ENCODE results near the gene AOPEP.

The AOPEP gene

GRCh38 chr9:95120781-95121370 is 394.4 kb downstream of the AOPEP start:
- no peak for ATAC-seq (replicated peaks)
- H3K4me1 Mint-ChIP-seq (ENCODE audit: low read depth in 2 of 2) = no peaks in the 10 kb centered on the region
- H3K9me3 Mint-ChIP-seq = no peaks in the 10 kb centered on the region
- H3K27ac Mint-ChIP-seq = no peak overlapping the region
- peaks cover 3% of the 10 kb centered on the region for H3K36me3 Mint-ChIP-seq (ENCODE audit: insufficient read depth)
- H3K4me3 Mint-ChIP-seq = no peak overlapping the region
- no peaks in the 10 kb centered on the region for H3K27me3 Mint-ChIP-seq
- DNase-seq = no peak

- Mint-ChIP-seq H3K27ac (peak overlapping the region in 1 of 2 donors; percentile 44), H3K27me3 (no peaks in the 10 kb centered on the region), H3K9me3 (no peaks in the 10 kb centered on the region), H3K4me1 (ENCODE audit: low read depth in 2 of 2) (no peaks in the 10 kb centered on the region), H3K4me3 (no peak overlapping the region), H3K36me3 (ENCODE audit: insufficient read depth) (peaks cover 3% of the 10 kb centered on the region)
- DNase-seq (no peak), ATAC-seq (replicated peaks) (no peak)
Measured at GRCh38 chr9:95124582-95125367, 398.3 kb downstream of the AOPEP start.

GRCh38 chr9:95125652-95126051 is 399.2 kb downstream of the AOPEP start:
- Mint-ChIP-seq H3K4me3 (no peak overlapping the region), H3K4me1 (ENCODE audit: low read depth in 2 of 2) (no peaks in the 10 kb centered on the region), H3K27ac (no peak overlapping the region), H3K9me3 (no peaks in the 10 kb centered on the region), H3K36me3 (ENCODE audit: insufficient read depth) (peaks cover 3% of the 10 kb centered on the region), H3K27me3 (no peaks in the 10 kb centered on the region)
- DNase-seq (no peak), ATAC-seq (replicated peaks) (no peak)

DNA sequence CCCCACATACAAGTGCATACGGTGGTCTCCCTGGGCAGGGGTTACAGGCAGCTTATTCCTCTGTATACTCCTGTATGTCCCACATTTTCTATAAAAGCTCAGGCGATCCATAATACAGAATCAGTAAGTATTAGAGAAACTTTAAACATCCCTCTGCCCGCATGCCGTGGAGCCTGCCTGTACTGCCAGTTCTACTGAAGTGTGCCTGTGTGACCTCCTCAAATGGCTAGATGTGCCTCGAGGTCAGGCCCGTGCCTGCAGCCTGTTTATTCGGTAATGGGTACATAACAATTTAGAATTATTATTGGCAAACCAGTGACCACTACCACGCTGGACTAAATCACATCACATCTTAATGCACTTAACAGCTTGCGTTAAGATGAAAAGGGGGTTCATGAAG is 400.2 kb downstream of the AOPEP start:
- no peaks in the 10 kb centered on the region for H3K4me1 Mint-ChIP-seq (ENCODE audit: low read depth in 2 of 2)
- H3K36me3 Mint-ChIP-seq (ENCODE audit: insufficient read depth) = peaks cover 3% of the 10 kb centered on the region
- DNase-seq (no peak), ATAC-seq (replicated peaks) (no peak)
- H3K4me3 Mint-ChIP-seq = no peak overlapping the region
- no peaks in the 10 kb centered on the region for H3K9me3 Mint-ChIP-seq
- H3K27me3 Mint-ChIP-seq = no peaks in the 10 kb centered on the region
- H3K27ac Mint-ChIP-seq = no peak overlapping the region

DNA sequence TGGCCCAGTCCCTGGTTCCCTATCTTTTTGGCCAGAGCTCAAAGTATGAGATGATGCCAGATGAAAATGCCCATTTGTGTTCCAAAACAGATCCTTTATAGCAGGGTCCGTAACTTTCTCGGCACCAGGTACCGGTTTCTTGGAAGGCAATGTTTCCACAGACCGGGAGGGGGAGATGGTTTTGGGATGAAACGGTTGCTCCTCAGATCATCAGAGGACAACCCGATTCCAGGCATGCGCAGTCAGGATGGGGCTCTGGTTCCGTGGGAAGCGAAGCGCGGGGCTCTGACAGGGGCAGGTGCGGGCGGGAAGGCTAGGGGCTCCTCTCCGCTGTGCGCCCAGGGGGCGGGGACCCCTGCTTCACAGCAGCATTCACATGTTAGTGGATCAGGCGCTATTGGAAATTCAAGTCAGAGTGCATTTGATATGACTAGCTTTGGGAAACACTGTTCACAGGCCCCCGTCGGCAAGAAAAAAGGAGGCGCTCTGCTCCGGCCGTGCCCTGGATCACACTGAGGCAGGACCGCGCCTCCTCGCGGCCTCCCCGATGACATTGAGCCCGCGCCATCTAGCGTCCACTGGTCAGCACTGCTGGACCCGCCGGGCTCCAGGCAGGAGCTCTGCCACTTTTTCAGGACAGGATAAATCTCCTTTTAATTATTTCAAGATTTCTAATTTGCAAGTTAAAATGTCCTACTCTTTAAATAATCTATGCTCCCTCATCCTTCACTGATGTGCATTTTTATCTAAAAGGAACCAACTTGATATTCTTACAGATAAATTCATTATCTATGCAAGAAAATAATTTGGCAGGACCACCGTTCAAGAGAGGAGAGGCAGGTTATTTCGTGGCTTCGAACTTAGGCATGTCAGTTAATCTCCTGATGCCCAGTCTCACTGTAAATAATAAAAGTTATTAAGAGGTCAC is 401.0 kb downstream of the AOPEP start:
- DNase-seq = peak; percentile 50 to 62 (median 53)
- no peaks in the 10 kb centered on the region for H3K4me1 Mint-ChIP-seq (ENCODE audit: low read depth in 2 of 2)
- ATAC-seq (replicated peaks) = peak; percentile 84
- H3K27me3 Mint-ChIP-seq = no peaks in the 10 kb centered on the region
- no peaks in the 10 kb centered on the region for H3K9me3 Mint-ChIP-seq
- no peak overlapping the region for H3K27ac Mint-ChIP-seq
- peaks cover 3% of the 10 kb centered on the region for H3K36me3 Mint-ChIP-seq (ENCODE audit: insufficient read depth)
- H3K4me3 Mint-ChIP-seq = no peak overlapping the region

DNA sequence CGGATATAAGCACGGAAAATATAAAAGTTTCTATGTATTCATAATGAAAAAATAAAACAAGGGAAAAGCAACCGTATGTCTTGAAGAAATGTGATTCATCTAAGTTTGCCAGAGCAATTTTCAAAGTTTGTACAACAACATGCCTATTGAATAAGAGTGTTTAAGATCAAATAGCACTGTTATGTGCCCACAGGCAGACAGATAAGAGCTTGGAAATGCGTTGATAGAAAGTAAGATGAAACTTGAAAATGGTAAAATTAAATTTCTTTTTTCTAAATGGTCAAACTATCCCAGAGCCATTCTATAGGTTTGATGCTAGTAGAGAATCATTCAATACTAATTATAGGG is 401.7 kb downstream of the AOPEP start:
- Mint-ChIP-seq H3K4me1 (ENCODE audit: low read depth in 2 of 2) (no peaks in the 10 kb centered on the region), H3K27me3 (no peaks in the 10 kb centered on the region), H3K4me3 (no peak overlapping the region), H3K9me3 (no peaks in the 10 kb centered on the region), H3K27ac (no peak overlapping the region), H3K36me3 (ENCODE audit: insufficient read depth) (peaks cover 3% of the 10 kb centered on the region)
- DNase-seq = no peak
- no peak for ATAC-seq (replicated peaks)

DNA sequence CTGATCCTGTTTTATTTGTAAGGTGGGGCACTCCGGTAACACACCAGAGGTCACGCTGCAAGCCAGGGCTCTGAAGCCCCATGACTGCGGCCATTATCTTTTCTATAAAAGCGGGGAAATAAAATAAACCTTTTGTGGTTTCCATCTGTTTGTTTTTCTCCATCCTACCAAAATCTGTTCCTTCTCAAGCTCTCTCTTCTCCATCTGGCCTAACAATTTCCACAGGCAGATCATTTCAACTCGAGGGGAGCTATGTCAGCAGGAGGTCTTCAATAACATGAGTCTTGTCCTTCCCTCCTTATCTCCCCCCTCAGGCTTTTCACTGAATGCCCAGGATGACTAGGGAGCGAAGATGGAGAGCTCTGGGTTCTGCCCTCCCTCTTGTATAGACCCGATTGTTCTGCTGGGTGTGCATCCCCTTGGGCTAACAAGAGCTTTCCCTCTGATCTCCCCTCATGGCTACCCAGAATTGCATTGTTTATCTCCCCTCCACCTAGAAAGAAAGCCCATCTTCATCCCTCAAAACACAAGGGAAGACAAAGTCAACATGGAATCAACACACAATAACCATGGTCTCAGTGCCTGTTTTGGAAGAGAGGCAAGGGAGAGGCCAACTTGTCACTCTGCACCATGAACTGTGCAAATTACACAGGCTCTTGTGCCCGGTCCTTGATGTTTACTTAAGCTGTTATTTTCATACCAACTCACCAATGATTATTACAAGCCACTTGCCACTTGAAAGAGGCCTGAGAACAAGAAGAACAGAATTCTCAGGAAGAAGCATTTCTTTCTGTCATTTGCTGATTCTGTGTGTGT is 403.2 kb downstream of the AOPEP start:
- H3K9me3 Mint-ChIP-seq = no peaks in the 10 kb centered on the region
- no peaks in the 10 kb centered on the region for H3K4me1 Mint-ChIP-seq (ENCODE audit: low read depth in 2 of 2)
- no peaks in the 10 kb centered on the region for H3K36me3 Mint-ChIP-seq (ENCODE audit: insufficient read depth)
- no peak overlapping the region for H3K4me3 Mint-ChIP-seq
- no peak overlapping the region for H3K27ac Mint-ChIP-seq
- DNase-seq (no peak), ATAC-seq (replicated peaks) (no peak)
- no peaks in the 10 kb centered on the region for H3K27me3 Mint-ChIP-seq

DNA sequence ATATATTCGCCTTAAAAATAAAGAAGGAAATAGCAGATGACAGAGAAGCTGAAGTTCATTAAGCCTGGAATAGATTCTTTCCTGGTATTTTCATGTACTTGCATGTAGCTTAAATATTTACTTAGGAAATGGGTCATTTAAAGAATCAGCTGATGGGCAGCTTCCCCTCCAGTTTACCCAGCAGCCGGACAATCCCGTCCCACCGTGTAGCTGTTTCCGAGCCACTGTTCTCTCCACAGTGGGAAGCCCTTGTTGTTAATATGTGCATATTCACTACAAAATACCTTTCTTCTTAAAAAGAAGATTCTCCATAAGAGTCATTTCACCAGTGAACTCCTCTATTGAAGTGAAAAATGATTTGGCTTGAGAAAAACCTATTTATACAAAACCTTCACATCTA is 404.0 kb downstream of the AOPEP start:
- H3K36me3 Mint-ChIP-seq (ENCODE audit: insufficient read depth) = no peaks in the 10 kb centered on the region
- H3K27me3 Mint-ChIP-seq = no peaks in the 10 kb centered on the region
- DNase-seq (no peak), ATAC-seq (replicated peaks) (no peak)
- H3K4me1 Mint-ChIP-seq (ENCODE audit: low read depth in 2 of 2) = no peaks in the 10 kb centered on the region
- H3K27ac Mint-ChIP-seq = no peak overlapping the region
- H3K4me3 Mint-ChIP-seq = no peak overlapping the region
- no peaks in the 10 kb centered on the region for H3K9me3 Mint-ChIP-seq

- H3K4me1 Mint-ChIP-seq (ENCODE audit: low read depth in 2 of 2) = no peaks in the 10 kb centered on the region
- no peak overlapping the region for H3K27ac Mint-ChIP-seq
- H3K9me3 Mint-ChIP-seq = no peaks in the 10 kb centered on the region
- H3K27me3 Mint-ChIP-seq = no peaks in the 10 kb centered on the region
- ATAC-seq (replicated peaks) (peak; percentile 43), DNase-seq (peak; percentile 30 to 42 (median 38))
- no peaks in the 10 kb centered on the region for H3K36me3 Mint-ChIP-seq (ENCODE audit: insufficient read depth)
- no peak overlapping the region for H3K4me3 Mint-ChIP-seq
Measured at GRCh38 chr9:95131023-95131943, 404.8 kb downstream of the AOPEP start.

DNA sequence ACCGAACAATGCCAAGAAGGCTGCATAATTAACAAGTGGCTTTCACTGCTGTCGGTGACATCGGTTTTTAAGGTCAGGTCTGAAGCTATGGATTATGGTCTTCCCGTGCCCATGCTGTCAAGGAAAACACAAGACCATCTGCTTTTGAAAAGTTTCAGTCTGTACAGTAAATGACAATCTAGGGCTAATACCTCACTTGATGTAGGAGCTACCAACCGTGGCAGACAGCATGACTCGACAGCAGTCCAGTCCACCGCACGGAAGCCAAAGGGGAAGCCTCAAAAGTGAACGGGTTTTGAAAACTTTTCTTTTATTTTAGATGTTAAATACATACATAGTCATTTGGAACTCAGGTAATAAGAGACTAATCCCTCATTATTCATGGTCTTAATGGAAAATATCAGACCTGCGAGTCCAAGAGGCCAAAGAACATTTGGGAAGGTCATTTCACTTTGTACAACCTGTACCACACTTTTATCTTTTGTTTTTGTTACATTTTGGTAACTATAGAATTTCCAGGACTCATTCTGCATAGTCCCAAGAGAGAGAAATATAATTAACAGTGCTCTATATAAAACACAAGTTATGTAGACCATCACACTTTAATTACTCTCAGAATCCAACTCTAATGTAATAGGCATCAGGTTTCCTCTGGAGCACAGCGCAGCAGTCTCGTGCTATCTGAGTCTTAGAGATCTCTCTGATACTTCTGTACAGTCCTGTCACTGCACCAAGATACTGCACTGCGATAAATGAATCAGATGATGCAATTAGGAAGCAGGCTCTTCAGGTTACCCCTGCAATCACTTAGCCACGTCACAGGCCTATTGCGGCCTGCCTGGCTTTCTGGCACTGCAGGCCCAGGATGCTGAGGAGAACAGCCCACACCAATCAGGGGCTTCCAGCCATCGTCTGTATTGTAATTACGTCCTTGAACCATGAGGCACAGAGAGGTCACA is 406.1 kb downstream of the AOPEP start:
- H3K36me3 Mint-ChIP-seq (ENCODE audit: insufficient read depth) = no peaks in the 10 kb centered on the region
- DNase-seq (no peak), ATAC-seq (replicated peaks) (no peak)
- H3K4me3 Mint-ChIP-seq = no peak overlapping the region
- H3K27ac Mint-ChIP-seq = no peak overlapping the region
- no peaks in the 10 kb centered on the region for H3K9me3 Mint-ChIP-seq
- no peaks in the 10 kb centered on the region for H3K27me3 Mint-ChIP-seq
- no peaks in the 10 kb centered on the region for H3K4me1 Mint-ChIP-seq (ENCODE audit: low read depth in 2 of 2)

DNA sequence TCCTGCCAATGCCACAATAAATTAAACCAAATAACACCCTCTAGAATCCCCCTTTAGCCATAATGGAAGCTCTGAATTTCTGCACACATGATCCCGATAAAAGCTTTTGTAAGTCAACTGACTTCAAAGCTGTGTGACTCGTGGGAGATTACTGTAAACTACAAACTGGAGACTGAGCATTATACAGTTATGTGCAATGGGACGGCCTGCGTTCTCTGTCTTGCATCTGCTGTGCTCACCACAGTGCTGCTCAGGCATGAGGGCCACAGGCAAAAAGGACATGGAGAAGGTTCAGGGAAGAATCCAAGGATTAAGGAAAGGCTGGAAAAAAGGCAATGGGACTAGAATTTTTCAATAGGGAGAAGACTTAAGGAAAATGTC is 406.8 kb downstream of the AOPEP start:
- H3K36me3 Mint-ChIP-seq (ENCODE audit: insufficient read depth) = no peaks in the 10 kb centered on the region
- H3K9me3 Mint-ChIP-seq = no peaks in the 10 kb centered on the region
- no peak overlapping the region for H3K4me3 Mint-ChIP-seq
- H3K4me1 Mint-ChIP-seq (ENCODE audit: low read depth in 2 of 2) = no peaks in the 10 kb centered on the region
- DNase-seq (no peak), ATAC-seq (replicated peaks) (no peak)
- H3K27ac Mint-ChIP-seq = no peak overlapping the region
- no peaks in the 10 kb centered on the region for H3K27me3 Mint-ChIP-seq

Data from effector memory CD8-positive, alpha-beta T cell (primary cell).